Keratinocyte (primary cell): ENCODE results near the gene PRPF6.

Experiments
- EZH2 ChIP-seq: IDR thresholded peaks from one replicate; pipeline ENCODE4 v1.6.1; 2012; ENCODE audit warnings: inconsistent platforms, mild to moderate bottlenecking, low read length, moderate library complexity
- TF ChIP-seq, protein P1 (sequence below), 3 experiments: IDR thresholded peaks in 1 of 3; conservative IDR thresholded peaks in 1 of 3; optimal IDR thresholded peaks in 1 of 3; 2 replicates in 2 of 3; 3 replicates in 1 of 3; pipeline versions ENCODE3 to v1.5.1; 2011; ENCODE audit warnings: low read length in 3 of 3, mild to moderate bottlenecking in 3 of 3, moderate library complexity in 2 of 3, control low read depth in 1 of 3, inconsistent platforms in 1 of 3; ENCODE audit not compliant: insufficient read depth in 2 of 3; ENCODE audit errors: extremely low read depth in 1 of 3

- TF ChIP-seq, protein P1, sequence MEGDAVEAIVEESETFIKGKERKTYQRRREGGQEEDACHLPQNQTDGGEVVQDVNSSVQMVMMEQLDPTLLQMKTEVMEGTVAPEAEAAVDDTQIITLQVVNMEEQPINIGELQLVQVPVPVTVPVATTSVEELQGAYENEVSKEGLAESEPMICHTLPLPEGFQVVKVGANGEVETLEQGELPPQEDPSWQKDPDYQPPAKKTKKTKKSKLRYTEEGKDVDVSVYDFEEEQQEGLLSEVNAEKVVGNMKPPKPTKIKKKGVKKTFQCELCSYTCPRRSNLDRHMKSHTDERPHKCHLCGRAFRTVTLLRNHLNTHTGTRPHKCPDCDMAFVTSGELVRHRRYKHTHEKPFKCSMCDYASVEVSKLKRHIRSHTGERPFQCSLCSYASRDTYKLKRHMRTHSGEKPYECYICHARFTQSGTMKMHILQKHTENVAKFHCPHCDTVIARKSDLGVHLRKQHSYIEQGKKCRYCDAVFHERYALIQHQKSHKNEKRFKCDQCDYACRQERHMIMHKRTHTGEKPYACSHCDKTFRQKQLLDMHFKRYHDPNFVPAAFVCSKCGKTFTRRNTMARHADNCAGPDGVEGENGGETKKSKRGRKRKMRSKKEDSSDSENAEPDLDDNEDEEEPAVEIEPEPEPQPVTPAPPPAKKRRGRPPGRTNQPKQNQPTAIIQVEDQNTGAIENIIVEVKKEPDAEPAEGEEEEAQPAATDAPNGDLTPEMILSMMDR (optimal IDR thresholded peaks at IDR 0.05 in 1 of 3, IDR thresholded peaks at IDR 0.05 in 1 of 3, conservative IDR thresholded peaks at IDR 0.05 in 1 of 3; ENCODE audit: extremely low read depth in 1 of 3, insufficient read depth in 2 of 3, low read length in 3 of 3), result no peak
- TF ChIP-seq EZH2, result no peak
Observed at GRCh38 chr20:64076061-64076997, 95.4 kb downstream of the PRPF6 start.
